HEK293 (cell line): ENCODE results near the gene RRBP1.

Experiments used
- CTCF ChIA-PET: fragments of 350-600 bp; formaldehyde crosslinking; extraction: SDS; loops from one replicate; lab custom pipeline; 2021; ENCODE audit warnings: antibody characterized with exemption; lab: Yijun Ruan, JAX
- POLR2A ChIA-PET: fragments of 300-600 bp; formaldehyde crosslinking; extraction: SDS; loops from one replicate; lab custom pipeline; 2020; ENCODE audit warnings: antibody characterized with exemption, inconsistent platforms; lab: Yijun Ruan, JAX
- H3K27ac ChIP-seq: fragments of 200-500 bp; sonication (Bioruptor generic); 2 replicates; pipeline ENCODE4 v1.5.1; 2014; ENCODE audit warnings: low read depth, low read length, control low read depth, inconsistent platforms; ENCODE audit errors: extremely low read depth
- H3K36me3 ChIP-seq, 2 experiments: fragments of 200-500 bp in 1 of 2; sonication (Bioruptor generic) in 1 of 2; 1 replicate in 1 of 2; 2 replicates in 1 of 2; pipeline ENCODE4 v1.5.1; 2014 to 2017; ENCODE audit warnings: inconsistent platforms in 2 of 2, low read length in 2 of 2; ENCODE audit not compliant: control insufficient read depth in 2 of 2, insufficient read depth in 1 of 2
- H3K4me1 ChIP-seq: fragments of 200-500 bp; sonication (Bioruptor generic); 2 replicates; pipeline ENCODE4 v1.5.1; 2014; ENCODE audit warnings: mild to moderate bottlenecking, low read length, inconsistent platforms; ENCODE audit not compliant: control insufficient read depth, insufficient read depth
- H3K4me3 ChIP-seq: 2 replicates; pipeline ENCODE4 v1.5.1; 2011; ENCODE audit warnings: low read depth, mild to moderate bottlenecking, control low read depth, low read length, moderate library complexity
- H3K9me3 ChIP-seq: fragments of 200-500 bp; sonication (Bioruptor generic); 2 replicates; pipeline ENCODE4 v1.5.1; 2014; ENCODE audit warnings: low read depth, low read length, inconsistent platforms; ENCODE audit not compliant: control insufficient read depth, insufficient read depth
- EGR2 ChIP-seq: fragments of 450-650 bp; formaldehyde crosslinking; IDR thresholded peaks from 2 replicates; pipeline ENCODE4 v1.5.1; 2016; ENCODE audit warnings: low read depth, missing biosample characterization, missing genetic modification characterization
- MEIS1 ChIP-seq: sonication (generic); formaldehyde crosslinking; IDR thresholded peaks from 2 replicates; pipeline ENCODE4 v1.8.1; 2022; ENCODE audit warnings: missing genetic modification reagents, mild to moderate bottlenecking, borderline replicate concordance
- OVOL3 ChIP-seq: fragments of 450-650 bp; formaldehyde crosslinking; IDR thresholded peaks from 2 replicates; pipeline ENCODE4 v1.5.1; 2016; ENCODE audit warnings: missing biosample characterization, missing genetic modification characterization
- REPIN1 ChIP-seq: fragments of 450-650 bp; formaldehyde crosslinking; IDR thresholded peaks from 2 replicates; pipeline ENCODE4 v1.5.1; 2017; ENCODE audit warnings: missing biosample characterization, missing genetic modification characterization, low read depth
- SALL2 ChIP-seq: fragments of 450-650 bp; formaldehyde crosslinking; IDR thresholded peaks from 2 replicates; pipeline ENCODE4 v1.5.0; 2017; ENCODE audit warnings: missing biosample characterization, mild to moderate bottlenecking, missing genetic modification characterization, borderline replicate concordance
- SCRT1 ChIP-seq: fragments of 450-650 bp; formaldehyde crosslinking; IDR thresholded peaks from 2 replicates; pipeline ENCODE4 v1.5.1; 2016; ENCODE audit warnings: missing biosample characterization, missing genetic modification characterization, borderline replicate concordance
- SCRT2 ChIP-seq: fragments of 450-650 bp; formaldehyde crosslinking; IDR thresholded peaks from 2 replicates; pipeline ENCODE4 v1.5.1; 2016; ENCODE audit warnings: missing biosample characterization, missing genetic modification characterization
- ZBTB1 ChIP-seq: fragments of 450-650 bp; formaldehyde crosslinking; IDR thresholded peaks from 2 replicates; pipeline ENCODE4 v1.5.1; 2016; ENCODE audit warnings: missing biosample characterization, missing genetic modification characterization
- ZEB2 ChIP-seq: fragments of 450-650 bp; formaldehyde crosslinking; IDR thresholded peaks from 2 replicates; pipeline ENCODE4 v1.5.1; 2016; ENCODE audit warnings: missing biosample characterization, missing genetic modification characterization
- ZFP3 ChIP-seq: fragments of 450-650 bp; formaldehyde crosslinking; IDR thresholded peaks from 2 replicates; pipeline ENCODE4 v1.5.1; 2016; ENCODE audit warnings: low read depth, missing biosample characterization, missing genetic modification characterization
- ZFP37 ChIP-seq: fragments of 450-650 bp; formaldehyde crosslinking; IDR thresholded peaks from 2 replicates; pipeline ENCODE4 v1.5.1; 2016; ENCODE audit warnings: missing biosample characterization, missing genetic modification characterization
- ZNF132 ChIP-seq: fragments of 450-650 bp; formaldehyde crosslinking; IDR thresholded peaks from 2 replicates; pipeline ENCODE4 v1.5.1; 2017; ENCODE audit warnings: missing biosample characterization, missing genetic modification characterization, borderline replicate concordance
- ZNF140 ChIP-seq: fragments of 450-650 bp; formaldehyde crosslinking; IDR thresholded peaks from 2 replicates; pipeline ENCODE4 v1.5.1; 2016; ENCODE audit warnings: missing biosample characterization, missing genetic modification characterization
- ZNF175 ChIP-seq: fragments of 450-650 bp; formaldehyde crosslinking; IDR thresholded peaks from 2 replicates; pipeline ENCODE4 v1.5.1; 2016; ENCODE audit warnings: missing biosample characterization, missing genetic modification characterization
- ZNF19 ChIP-seq: fragments of 450-650 bp; formaldehyde crosslinking; IDR thresholded peaks from 2 replicates; pipeline ENCODE4; 2016; ENCODE audit warnings: missing biosample characterization, missing genetic modification characterization, low read depth
- ZNF350 ChIP-seq: fragments of 450-650 bp; formaldehyde crosslinking; IDR thresholded peaks from 2 replicates; pipeline ENCODE4 v1.5.0; 2017; ENCODE audit warnings: missing biosample characterization, mild to moderate bottlenecking, missing genetic modification characterization
- ZNF426 ChIP-seq: fragments of 450-650 bp; formaldehyde crosslinking; IDR thresholded peaks from 2 replicates; pipeline ENCODE4 v1.5.1; 2017; ENCODE audit warnings: missing biosample characterization, missing genetic modification characterization, mild to moderate bottlenecking, inconsistent platforms, moderate library complexity
- ZNF48 ChIP-seq: fragments of 450-650 bp; formaldehyde crosslinking; IDR thresholded peaks from 2 replicates; pipeline ENCODE4 v1.5.1; 2016; ENCODE audit warnings: missing biosample characterization, missing genetic modification characterization
- TF ChIP-seq, protein P1 (sequence below): fragments of 450-650 bp; formaldehyde crosslinking; IDR thresholded peaks from 2 replicates; pipeline ENCODE4 v1.5.1; 2016; ENCODE audit warnings: missing biosample characterization, missing genetic modification characterization
- TF ChIP-seq, protein P2 (sequence below): fragments of 450-650 bp; formaldehyde crosslinking; IDR thresholded peaks from 2 replicates; pipeline ENCODE4 v1.5.1; 2017; ENCODE audit warnings: missing biosample characterization, missing genetic modification characterization
- TF ChIP-seq, protein P3 (sequence below): fragments of 450-650 bp; formaldehyde crosslinking; IDR thresholded peaks from 2 replicates; pipeline ENCODE4 v1.5.1; 2016; ENCODE audit warnings: missing biosample characterization, missing genetic modification characterization
- TF ChIP-seq, protein P4 (sequence below): fragments of 450-650 bp; formaldehyde crosslinking; IDR thresholded peaks from 2 replicates; pipeline ENCODE4 v1.5.1; 2016; ENCODE audit warnings: missing biosample characterization, missing genetic modification characterization, borderline replicate concordance

RRBP1 gene

DNA sequence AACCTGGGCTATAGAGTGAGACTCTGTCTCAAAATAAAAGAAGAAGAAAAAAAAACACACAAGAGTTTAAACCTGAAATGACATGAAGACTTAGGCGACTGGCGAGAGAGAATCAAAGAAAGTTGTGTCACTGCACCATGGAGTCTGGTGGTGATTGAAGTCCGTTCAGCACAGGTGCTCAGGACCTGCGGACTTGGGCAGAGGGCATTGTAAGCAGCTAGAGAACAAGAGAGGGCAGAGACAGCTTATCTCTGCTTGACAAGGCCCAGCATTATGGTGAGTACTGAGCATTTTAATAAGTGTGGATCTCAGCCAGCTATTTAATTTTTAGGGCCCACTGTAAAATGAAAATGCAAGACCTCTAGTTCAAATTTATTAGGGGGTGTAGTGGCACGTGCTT, 49.2 kb upstream of the RRBP1 start:
- CTCF ChIA-PET = no interaction called here
- Histone ChIP-seq H3K36me3 (no peaks in the 10 kb centered on the region), H3K27ac (no peak overlapping the region), H3K4me1 (no peaks in the 10 kb centered on the region), H3K9me3 (no peaks in the 10 kb centered on the region), H3K4me3 (no peak overlapping the region)
- TF ChIP-seq, protein P1, sequence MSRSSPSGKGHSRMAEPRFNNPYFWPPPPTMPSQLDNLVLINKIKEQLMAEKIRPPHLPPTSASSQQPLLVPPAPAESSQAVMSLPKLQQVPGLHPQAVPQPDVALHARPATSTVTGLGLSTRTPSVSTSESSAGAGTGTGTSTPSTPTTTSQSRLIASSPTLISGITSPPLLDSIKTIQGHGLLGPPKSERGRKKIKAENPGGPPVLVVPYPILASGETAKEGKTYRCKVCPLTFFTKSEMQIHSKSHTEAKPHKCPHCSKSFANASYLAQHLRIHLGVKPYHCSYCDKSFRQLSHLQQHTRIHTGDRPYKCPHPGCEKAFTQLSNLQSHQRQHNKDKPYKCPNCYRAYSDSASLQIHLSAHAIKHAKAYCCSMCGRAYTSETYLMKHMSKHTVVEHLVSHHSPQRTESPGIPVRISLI (tag by site-specific recombination) = no peak
- no peak for TF ChIP-seq ZFP37 (tag by site-specific recombination)
- TF ChIP-seq ZNF175 (tag by site-specific recombination) = no peak
- TF ChIP-seq ZFP3 (tag by site-specific recombination) = no peak
- TF ChIP-seq ZNF19 (tag by site-specific recombination) = no peak
- no peak for TF ChIP-seq ZNF426 (tag by site-specific recombination)
- TF ChIP-seq, protein P2, sequence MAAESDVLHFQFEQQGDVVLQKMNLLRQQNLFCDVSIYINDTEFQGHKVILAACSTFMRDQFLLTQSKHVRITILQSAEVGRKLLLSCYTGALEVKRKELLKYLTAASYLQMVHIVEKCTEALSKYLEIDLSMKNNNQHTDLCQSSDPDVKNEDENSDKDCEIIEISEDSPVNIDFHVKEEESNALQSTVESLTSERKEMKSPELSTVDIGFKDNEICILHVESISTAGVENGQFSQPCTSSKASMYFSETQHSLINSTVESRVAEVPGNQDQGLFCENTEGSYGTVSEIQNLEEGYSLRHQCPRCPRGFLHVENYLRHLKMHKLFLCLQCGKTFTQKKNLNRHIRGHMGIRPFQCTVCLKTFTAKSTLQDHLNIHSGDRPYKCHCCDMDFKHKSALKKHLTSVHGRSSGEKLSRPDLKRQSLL = no peak
- TF ChIP-seq ZNF132 (tag by site-specific recombination) = no peak
- no peak for TF ChIP-seq SALL2 (tag by site-specific recombination)
- no peak for TF ChIP-seq SCRT1 (tag by site-specific recombination)
- TF ChIP-seq ZNF140 = no peak
- no peak for TF ChIP-seq SCRT2
- TF ChIP-seq ZNF350 (tag by site-specific recombination) = no peak
- no peak for TF ChIP-seq MEIS1 (CRISPR knock-in tag)
- TF ChIP-seq OVOL3 = no peak
- POLR2A ChIA-PET = interaction anchor here (0.7 kb wide), 1 partner anchor 67 kb away, joined by 4 read pairs; no protein-coding TSS in a partner anchor

DNA sequence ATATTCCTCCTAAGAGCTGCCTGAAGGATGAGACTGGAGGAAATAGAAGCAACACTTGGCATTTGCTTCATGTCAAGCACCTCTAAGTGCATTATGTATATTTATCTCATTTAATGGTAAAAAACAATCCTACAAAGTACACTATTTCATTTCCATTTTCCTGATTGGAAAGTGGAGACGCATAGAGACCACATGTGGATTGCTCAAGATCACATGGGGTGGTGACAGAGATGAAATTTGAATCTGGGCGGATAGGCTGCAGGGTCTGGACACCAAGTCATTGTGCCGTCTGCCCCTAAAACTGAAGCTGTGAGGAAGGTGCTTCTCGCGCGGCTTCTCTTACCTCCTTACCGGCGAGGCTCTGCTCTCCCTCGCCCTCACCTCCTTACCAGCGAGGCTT, 48.0 kb upstream of the RRBP1 start:
- POLR2A ChIA-PET = no interaction called here
- Histone ChIP-seq H3K4me1 (no peaks in the 10 kb centered on the region), H3K36me3 (no peaks in the 10 kb centered on the region), H3K9me3 (no peaks in the 10 kb centered on the region), H3K27ac (no peak overlapping the region), H3K4me3 (no peak overlapping the region)
- CTCF ChIA-PET = no interaction called here
- TF ChIP-seq, protein P3, sequence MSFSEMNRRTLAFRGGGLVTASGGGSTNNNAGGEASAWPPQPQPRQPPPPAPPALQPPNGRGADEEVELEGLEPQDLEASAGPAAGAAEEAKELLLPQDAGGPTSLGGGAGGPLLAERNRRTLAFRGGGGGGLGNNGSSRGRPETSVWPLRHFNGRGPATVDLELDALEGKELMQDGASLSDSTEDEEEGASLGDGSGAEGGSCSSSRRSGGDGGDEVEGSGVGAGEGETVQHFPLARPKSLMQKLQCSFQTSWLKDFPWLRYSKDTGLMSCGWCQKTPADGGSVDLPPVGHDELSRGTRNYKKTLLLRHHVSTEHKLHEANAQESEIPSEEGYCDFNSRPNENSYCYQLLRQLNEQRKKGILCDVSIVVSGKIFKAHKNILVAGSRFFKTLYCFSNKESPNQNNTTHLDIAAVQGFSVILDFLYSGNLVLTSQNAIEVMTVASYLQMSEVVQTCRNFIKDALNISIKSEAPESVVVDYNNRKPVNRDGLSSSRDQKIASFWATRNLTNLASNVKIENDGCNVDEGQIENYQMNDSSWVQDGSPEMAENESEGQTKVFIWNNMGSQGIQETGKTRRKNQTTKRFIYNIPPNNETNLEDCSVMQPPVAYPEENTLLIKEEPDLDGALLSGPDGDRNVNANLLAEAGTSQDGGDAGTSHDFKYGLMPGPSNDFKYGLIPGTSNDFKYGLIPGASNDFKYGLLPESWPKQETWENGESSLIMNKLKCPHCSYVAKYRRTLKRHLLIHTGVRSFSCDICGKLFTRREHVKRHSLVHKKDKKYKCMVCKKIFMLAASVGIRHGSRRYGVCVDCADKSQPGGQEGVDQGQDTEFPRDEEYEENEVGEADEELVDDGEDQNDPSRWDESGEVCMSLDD (tag by site-specific recombination) = no peak
- TF ChIP-seq EGR2 (tag by site-specific recombination) = no peak
- no peak for TF ChIP-seq ZBTB1 (tag by site-specific recombination)
- TF ChIP-seq REPIN1 = no peak
- no peak for TF ChIP-seq ZEB2
- TF ChIP-seq, protein P4, sequence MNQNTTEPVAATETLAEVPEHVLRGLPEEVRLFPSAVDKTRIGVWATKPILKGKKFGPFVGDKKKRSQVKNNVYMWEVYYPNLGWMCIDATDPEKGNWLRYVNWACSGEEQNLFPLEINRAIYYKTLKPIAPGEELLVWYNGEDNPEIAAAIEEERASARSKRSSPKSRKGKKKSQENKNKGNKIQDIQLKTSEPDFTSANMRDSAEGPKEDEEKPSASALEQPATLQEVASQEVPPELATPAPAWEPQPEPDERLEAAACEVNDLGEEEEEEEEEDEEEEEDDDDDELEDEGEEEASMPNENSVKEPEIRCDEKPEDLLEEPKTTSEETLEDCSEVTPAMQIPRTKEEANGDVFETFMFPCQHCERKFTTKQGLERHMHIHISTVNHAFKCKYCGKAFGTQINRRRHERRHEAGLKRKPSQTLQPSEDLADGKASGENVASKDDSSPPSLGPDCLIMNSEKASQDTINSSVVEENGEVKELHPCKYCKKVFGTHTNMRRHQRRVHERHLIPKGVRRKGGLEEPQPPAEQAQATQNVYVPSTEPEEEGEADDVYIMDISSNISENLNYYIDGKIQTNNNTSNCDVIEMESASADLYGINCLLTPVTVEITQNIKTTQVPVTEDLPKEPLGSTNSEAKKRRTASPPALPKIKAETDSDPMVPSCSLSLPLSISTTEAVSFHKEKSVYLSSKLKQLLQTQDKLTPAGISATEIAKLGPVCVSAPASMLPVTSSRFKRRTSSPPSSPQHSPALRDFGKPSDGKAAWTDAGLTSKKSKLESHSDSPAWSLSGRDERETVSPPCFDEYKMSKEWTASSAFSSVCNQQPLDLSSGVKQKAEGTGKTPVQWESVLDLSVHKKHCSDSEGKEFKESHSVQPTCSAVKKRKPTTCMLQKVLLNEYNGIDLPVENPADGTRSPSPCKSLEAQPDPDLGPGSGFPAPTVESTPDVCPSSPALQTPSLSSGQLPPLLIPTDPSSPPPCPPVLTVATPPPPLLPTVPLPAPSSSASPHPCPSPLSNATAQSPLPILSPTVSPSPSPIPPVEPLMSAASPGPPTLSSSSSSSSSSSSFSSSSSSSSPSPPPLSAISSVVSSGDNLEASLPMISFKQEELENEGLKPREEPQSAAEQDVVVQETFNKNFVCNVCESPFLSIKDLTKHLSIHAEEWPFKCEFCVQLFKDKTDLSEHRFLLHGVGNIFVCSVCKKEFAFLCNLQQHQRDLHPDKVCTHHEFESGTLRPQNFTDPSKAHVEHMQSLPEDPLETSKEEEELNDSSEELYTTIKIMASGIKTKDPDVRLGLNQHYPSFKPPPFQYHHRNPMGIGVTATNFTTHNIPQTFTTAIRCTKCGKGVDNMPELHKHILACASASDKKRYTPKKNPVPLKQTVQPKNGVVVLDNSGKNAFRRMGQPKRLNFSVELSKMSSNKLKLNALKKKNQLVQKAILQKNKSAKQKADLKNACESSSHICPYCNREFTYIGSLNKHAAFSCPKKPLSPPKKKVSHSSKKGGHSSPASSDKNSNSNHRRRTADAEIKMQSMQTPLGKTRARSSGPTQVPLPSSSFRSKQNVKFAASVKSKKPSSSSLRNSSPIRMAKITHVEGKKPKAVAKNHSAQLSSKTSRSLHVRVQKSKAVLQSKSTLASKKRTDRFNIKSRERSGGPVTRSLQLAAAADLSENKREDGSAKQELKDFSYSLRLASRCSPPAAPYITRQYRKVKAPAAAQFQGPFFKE (tag by site-specific recombination) = no peak
- TF ChIP-seq ZNF48 (tag by site-specific recombination) = no peak
